A549 (cell line): Measurements from ENCODE around the gene ERMN. TPM values are rescaled to one million over a fixed set of nuclear protein-coding genes. Genes with fewer than 3 reads are reported as not detected.

ENCODE experiments used
- ATAC-seq, 2 experiments: fragments of 200-7000 bp in 1 of 2; fragments of >200 bp in 1 of 2; cut with Nextera tagmentation in 1 of 2; cut with Tn5 transposase in 1 of 2; 3 replicates each; pipeline versions ENCODE4 v1.8.0 to v1.9.1; 2018 to 2020; ENCODE audit warnings: mild to moderate bottlenecking in 1 of 2, moderate library complexity in 1 of 2
- CTCF ChIA-PET: fragments of 300-600 bp; sonication (Branson Sonifier 250); formaldehyde crosslinking; extraction: SDS; loops from one replicate; lab custom pipeline; 2021; ENCODE audit warnings: antibody characterized with exemption, inconsistent platforms; lab: Yijun Ruan, JAX
- POLR2A ChIA-PET: fragments of 350-600 bp; formaldehyde crosslinking; extraction: SDS; loops from one replicate; lab custom pipeline; 2021; ENCODE audit warnings: antibody characterized with exemption, inconsistent platforms; lab: Yijun Ruan, JAX
- DNase-seq, 2 experiments: peaks; one replicate each; pipeline versions ENCODE4 v3.0.0 to v3.0.0-alpha.2; 2011 to 2016; ENCODE audit warnings: low read depth in 1 of 2, low spot score in 1 of 2
- FAIRE-seq: peaks from 2 replicates; lab custom pipeline; 2011; peaks lifted over from hg19 to GRCh38; lab: Jason Lieb, UNC
- H3K27ac ChIP-seq, 2 experiments: fragments of >200 bp; sonication (Bioruptor Twin); formaldehyde crosslinking; 3 replicates each; pipeline ENCODE4 v1.5.1; 2016 to 2017
- H3K4me1 ChIP-seq: fragments of >200 bp; sonication (Bioruptor Twin); formaldehyde crosslinking; 3 replicates; pipeline ENCODE4 v1.6.1; 2016
- H3K4me2 ChIP-seq: fragments of >200 bp; sonication (Bioruptor Twin); formaldehyde crosslinking; 3 replicates; pipeline ENCODE4 v1.6.1; 2016
- H3K4me3 ChIP-seq: fragments of >200 bp; sonication (Bioruptor Twin); formaldehyde crosslinking; 3 replicates; pipeline ENCODE4 v1.5.1; 2016
- H3K9me3 ChIP-seq: fragments of >200 bp; sonication (Bioruptor Twin); formaldehyde crosslinking; 3 replicates; pipeline ENCODE4 v1.6.1; 2016
- BHLHE40 ChIP-seq: IDR thresholded peaks from 2 replicates; pipeline ENCODE4 v1.6.1; 2012; ENCODE audit warnings: low read depth, low read length, inconsistent platforms
- CBX8 ChIP-seq: fragments of 200-600 bp; sonication (generic); IDR thresholded peaks from 2 replicates; pipeline ENCODE4 v1.6.1; 2016
- EHF ChIP-seq: fragments of 250-450 bp; sonication (Bioruptor Pico); IDR thresholded peaks from 2 replicates; pipeline ENCODE4 v1.5.0; 2020; ENCODE audit warnings: mild to moderate bottlenecking
- EHMT2 ChIP-seq: fragments of 200-600 bp; sonication (generic); IDR thresholded peaks from 2 replicates; pipeline ENCODE4 v1.6.1; 2016; ENCODE audit warnings: antibody characterized with exemption, low read depth, mild to moderate bottlenecking, moderate library complexity
- EP300 ChIP-seq, 2 experiments: fragments of >200 bp; sonication (Bioruptor Twin); formaldehyde crosslinking; IDR thresholded peaks; 2 replicates in 1 of 2; 3 replicates in 1 of 2; pipeline ENCODE4 v1.6.1; 2016 to 2017
- ESRRA ChIP-seq: fragments of 150-350 bp; IDR thresholded peaks from 2 replicates; pipeline ENCODE4 v1.6.1; 2014; ENCODE audit warnings: mild to moderate bottlenecking, low read length, borderline replicate concordance
- FOSB ChIP-seq: fragments of 250-450 bp; sonication (Bioruptor Pico); IDR thresholded peaks from 2 replicates; pipeline ENCODE4 v1.5.0; 2020; ENCODE audit warnings: mild to moderate bottlenecking, moderate library complexity
- FOSL2 ChIP-seq, 2 experiments: fragments of 450-650 bp in 1 of 2; fragments of >200 bp in 1 of 2; sonication (Bioruptor Twin) in 1 of 2; formaldehyde crosslinking; IDR thresholded peaks; 2 replicates each; pipeline versions ENCODE4 v1.5.0 to v1.6.1; 2016 to 2020; ENCODE audit warnings: mild to moderate bottlenecking in 1 of 2, moderate library complexity in 1 of 2
- FOXS1 ChIP-seq: fragments of 250-450 bp; sonication (Bioruptor Pico); IDR thresholded peaks from 2 replicates; pipeline ENCODE4 v1.5.0; 2020; ENCODE audit warnings: mild to moderate bottlenecking, moderate library complexity
- HDAC2 ChIP-seq: fragments of 200-600 bp; sonication (generic); IDR thresholded peaks from 2 replicates; pipeline ENCODE4 v1.6.1; 2016
- HEYL ChIP-seq: fragments of 250-450 bp; sonication (Bioruptor Pico); IDR thresholded peaks from 2 replicates; pipeline ENCODE4 v1.8.0; 2021; ENCODE audit warnings: mild to moderate bottlenecking, moderate library complexity
- KDM1A ChIP-seq: fragments of 200-600 bp; sonication (generic); IDR thresholded peaks from 2 replicates; pipeline ENCODE4 v1.6.1; 2016; ENCODE audit warnings: low read depth, mild to moderate bottlenecking
- MYC ChIP-seq: IDR thresholded peaks from 2 replicates; pipeline ENCODE4 v1.6.1; 2012; ENCODE audit warnings: mild to moderate bottlenecking, inconsistent platforms, low read length, improper control_type of control experiment, borderline replicate concordance
- RCOR1 ChIP-seq: fragments of 150-350 bp; IDR thresholded peaks from 2 replicates; pipeline ENCODE4 v1.6.1; 2014; ENCODE audit warnings: antibody characterized with exemption, low read length, low read depth
- SMC3 ChIP-seq: fragments of >200 bp; sonication (Bioruptor Twin); formaldehyde crosslinking; IDR thresholded peaks from 3 replicates; pipeline ENCODE4 v1.6.1; 2018; ENCODE audit warnings: inconsistent platforms
- SREBF2 ChIP-seq: fragments of 450-650 bp; IDR thresholded peaks from 2 replicates; pipeline ENCODE4 v1.6.1; 2014; ENCODE audit warnings: mild to moderate bottlenecking, moderate library complexity
- TP53 ChIP-seq: fragments of 250-450 bp; sonication (Bioruptor Pico); IDR thresholded peaks from 2 replicates; pipeline ENCODE4 v1.5.0; 2021; ENCODE audit warnings: mild to moderate bottlenecking, moderate library complexity
- ZC3H11A ChIP-seq: fragments of 450-650 bp; IDR thresholded peaks from 2 replicates; pipeline ENCODE4 v1.6.1; 2014; ENCODE audit warnings: antibody characterized with exemption, mild to moderate bottlenecking
- ZFP36 ChIP-seq: fragments of 450-650 bp; IDR thresholded peaks from 2 replicates; pipeline ENCODE4 v1.6.1; 2014; ENCODE audit warnings: borderline replicate concordance; ENCODE audit not compliant: partially characterized antibody
- ZSCAN20 ChIP-seq: fragments of 250-450 bp; sonication (Bioruptor Pico); IDR thresholded peaks from 2 replicates; pipeline ENCODE4 v1.8.0; 2022; ENCODE audit warnings: mild to moderate bottlenecking, moderate library complexity
- WGBS: methylation state at CpG from one replicate; pipeline ENCODE4 v1.1.6; 2017; ENCODE audit errors: missing lambda C conversion rate; 5-methylcytosine and 5-hydroxymethylcytosine counted together
- polyA plus RNA-seq, 4 experiments: library from polyadenylated mRNA; depleted of rRNA in 3 of 4; stranded (reverse); fragments of >200 nt; fragmentation: RNase III in 1 of 4; extraction: RNeasy Plus Mini Kit Qiagen cat#74134 plus additional on column Dnase treatment in 1 of 4; gene quantifications; 2 replicates in 3 of 4; 3 replicates in 1 of 4; pipeline ENCODE4 v1.2.3, GENCODE V29; 2011 to 2017
- TF ChIP-seq, protein P1 (sequence below): fragments of 450-650 bp; IDR thresholded peaks from 2 replicates; pipeline ENCODE4 v1.6.1; 2014; ENCODE audit warnings: antibody characterized with exemption
- TF ChIP-seq, protein P2 (sequence below): IDR thresholded peaks from 2 replicates; pipeline ENCODE4 v1.6.1; 2012
- TF ChIP-seq, protein P3 (sequence below): fragments of >200 bp; sonication (Bioruptor Twin); formaldehyde crosslinking; IDR thresholded peaks from 2 replicates; pipeline ENCODE4 v1.6.1; 2016
- TF ChIP-seq, protein P4 (sequence below): fragments of 150-350 bp; IDR thresholded peaks from 2 replicates; pipeline ENCODE4 v1.6.1; 2014; ENCODE audit warnings: low read depth, mild to moderate bottlenecking, low read length
- TF ChIP-seq, protein P5 (sequence below): IDR thresholded peaks from 2 replicates; pipeline ENCODE4 v1.6.1; 2012
- TF ChIP-seq, protein P6 (sequence below): fragments of >200 bp; sonication (Bioruptor Twin); formaldehyde crosslinking; IDR thresholded peaks from 3 replicates; pipeline ENCODE4 v1.5.1; 2016

The ERMN gene
- polyA plus RNA-seq, 2 of the 4 experiments (the other 2 are of a cell fraction), result not detected

DNA sequence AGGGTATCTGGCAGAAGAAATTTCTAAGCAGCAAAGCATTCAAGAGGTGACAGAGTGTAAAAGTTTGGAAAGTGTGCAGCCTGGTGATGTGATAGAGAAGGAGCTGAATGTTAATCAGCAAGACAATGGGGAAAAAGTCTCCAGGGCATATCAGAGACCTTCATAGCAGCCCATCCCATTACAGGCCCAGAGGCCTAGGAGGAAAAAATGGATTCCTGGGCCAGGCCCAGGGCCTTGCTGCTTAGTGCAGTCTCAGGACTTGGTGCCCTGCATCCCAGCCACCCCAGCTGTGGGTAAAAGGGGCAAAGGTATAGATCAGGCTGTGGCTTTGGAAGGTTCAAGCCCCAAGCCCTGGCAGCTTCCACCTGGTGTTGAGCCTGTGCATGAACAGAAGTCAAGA is 35.9 kb upstream of the ERMN start:
- no peak for DNase-seq
- POLR2A ChIA-PET, result no interaction called here
- H3K4me1 ChIP-seq, result no peaks in the 10 kb centered on the region
- FAIRE-seq, result no peak
- H3K27ac ChIP-seq, result no peak overlapping the region
- H3K4me2 ChIP-seq, result no peak overlapping the region
- CTCF ChIA-PET, result no interaction called here
- H3K9me3 ChIP-seq, result 0 out of 3 replicates have a peak, but pooled peaks cover 3% of the 10 kb centered on the region
- ATAC-seq, result no peak
- no peak overlapping the region for H3K4me3 ChIP-seq
- TF ChIP-seq SREBF2 (no peak), EHF (CRISPR knock-in tag) (no peak), ZFP36 (peak; percentile 8), EP300 (IDR thresholded peaks at IDR 0.05) (no peak), CBX8 (no peak), RCOR1 (no peak)
- TF ChIP-seq, protein P1, sequence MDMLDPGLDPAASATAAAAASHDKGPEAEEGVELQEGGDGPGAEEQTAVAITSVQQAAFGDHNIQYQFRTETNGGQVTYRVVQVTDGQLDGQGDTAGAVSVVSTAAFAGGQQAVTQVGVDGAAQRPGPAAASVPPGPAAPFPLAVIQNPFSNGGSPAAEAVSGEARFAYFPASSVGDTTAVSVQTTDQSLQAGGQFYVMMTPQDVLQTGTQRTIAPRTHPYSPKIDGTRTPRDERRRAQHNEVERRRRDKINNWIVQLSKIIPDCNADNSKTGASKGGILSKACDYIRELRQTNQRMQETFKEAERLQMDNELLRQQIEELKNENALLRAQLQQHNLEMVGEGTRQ, result no peak
- TF ChIP-seq, protein P2, sequence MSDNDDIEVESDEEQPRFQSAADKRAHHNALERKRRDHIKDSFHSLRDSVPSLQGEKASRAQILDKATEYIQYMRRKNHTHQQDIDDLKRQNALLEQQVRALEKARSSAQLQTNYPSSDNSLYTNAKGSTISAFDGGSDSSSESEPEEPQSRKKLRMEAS, result no peak
- TF ChIP-seq, all 56 proteins: peak for 1

DNA sequence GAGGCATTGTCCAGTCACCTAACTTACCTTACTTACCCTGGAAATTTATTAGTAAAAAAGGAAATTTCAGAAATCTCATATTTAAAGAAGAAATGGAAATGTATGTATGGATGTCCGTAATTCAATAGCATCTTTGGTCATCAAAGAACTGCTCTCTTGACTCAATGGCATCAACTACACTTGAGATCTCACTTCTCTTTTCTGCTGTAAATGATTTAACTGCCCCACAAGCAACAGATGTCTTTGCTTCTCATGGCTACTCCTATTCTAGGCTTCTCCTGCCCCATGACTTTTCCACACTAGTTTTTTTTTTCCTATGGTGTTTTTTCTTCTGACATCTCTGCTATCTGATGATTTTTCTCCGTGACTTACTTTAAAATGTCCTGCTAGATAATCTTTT is 34.0 kb upstream of the ERMN start:
- FAIRE-seq (no peak), DNase-seq (no peak), ATAC-seq (no peak)
- no peak overlapping the region for H3K4me2 ChIP-seq
- no peak overlapping the region for H3K27ac ChIP-seq
- H3K4me3 ChIP-seq, result no peak overlapping the region
- TF ChIP-seq ZFP36 (no peak), SREBF2 (no peak), KDM1A (no peak), FOSB (no peak), ZC3H11A (no peak), BHLHE40 (no peak), ESRRA (no peak), RCOR1 (no peak)
- TF ChIP-seq, protein P3, sequence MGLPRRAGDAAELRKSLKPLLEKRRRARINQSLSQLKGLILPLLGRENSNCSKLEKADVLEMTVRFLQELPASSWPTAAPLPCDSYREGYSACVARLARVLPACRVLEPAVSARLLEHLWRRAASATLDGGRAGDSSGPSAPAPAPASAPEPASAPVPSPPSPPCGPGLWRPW, result no peak
- 0 out of 3 replicates have a peak, but pooled peaks cover 3% of the 10 kb centered on the region for H3K9me3 ChIP-seq
- CTCF ChIA-PET, result interaction anchor here (1.1 kb wide), 1 partner anchor 23 kb away, joined by 3 read pairs; no protein-coding TSS in a partner anchor
- H3K4me1 ChIP-seq, result 0 out of 3 replicates have a peak, but pooled peaks cover 5% of the 10 kb centered on the region
- POLR2A ChIA-PET, result no interaction called here
- WGBS, result 56% methylated on average over 2 of the region's 2 CpGs

DNA sequence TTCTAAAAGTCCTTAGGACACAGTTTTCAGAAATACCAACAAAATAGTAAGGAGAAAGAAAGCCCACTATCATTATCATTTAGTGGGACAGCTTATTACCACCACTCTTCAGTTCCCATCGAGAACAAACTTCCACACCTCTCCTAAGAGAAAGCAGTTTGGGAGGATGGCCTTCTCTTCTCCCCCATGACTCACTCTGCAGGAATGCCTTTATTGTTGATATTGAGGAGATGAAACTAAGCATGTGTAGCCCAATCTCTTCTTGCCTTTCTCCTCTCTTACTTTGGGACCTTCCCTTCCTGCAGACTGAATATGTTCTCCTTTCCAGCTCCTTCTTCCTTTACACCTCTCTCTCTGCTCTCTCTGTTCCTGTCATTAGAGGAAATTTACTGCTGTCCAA is 30.0 kb upstream of the ERMN start:
- ChIA-PET POLR2A (no interaction called here), CTCF (interaction anchor here (1.4 kb wide), 1 partner anchor 28 kb away, joined by 4 read pairs; no protein-coding TSS in a partner anchor)
- TF ChIP-seq HDAC2 (no peak), EHF (CRISPR knock-in tag) (no peak), FOSL2 (IDR thresholded peaks at IDR 0.05) (no peak), FOSL2 (CRISPR knock-in tag; IDR thresholded peaks at IDR 0.05) (no peak), SMC3 (no peak), HEYL (no peak), MYC (no peak), EHMT2 (no peak), RCOR1 (no peak), ZSCAN20 (CRISPR knock-in tag) (no peak), KDM1A (no peak), FOXS1 (CRISPR knock-in tag) (no peak), CBX8 (no peak), ZFP36 (no peak), TP53 (CRISPR knock-in tag) (no peak)
- TF ChIP-seq, protein P4, sequence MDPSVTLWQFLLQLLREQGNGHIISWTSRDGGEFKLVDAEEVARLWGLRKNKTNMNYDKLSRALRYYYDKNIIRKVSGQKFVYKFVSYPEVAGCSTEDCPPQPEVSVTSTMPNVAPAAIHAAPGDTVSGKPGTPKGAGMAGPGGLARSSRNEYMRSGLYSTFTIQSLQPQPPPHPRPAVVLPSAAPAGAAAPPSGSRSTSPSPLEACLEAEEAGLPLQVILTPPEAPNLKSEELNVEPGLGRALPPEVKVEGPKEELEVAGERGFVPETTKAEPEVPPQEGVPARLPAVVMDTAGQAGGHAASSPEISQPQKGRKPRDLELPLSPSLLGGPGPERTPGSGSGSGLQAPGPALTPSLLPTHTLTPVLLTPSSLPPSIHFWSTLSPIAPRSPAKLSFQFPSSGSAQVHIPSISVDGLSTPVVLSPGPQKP, result no peak
- TF ChIP-seq, protein P5, sequence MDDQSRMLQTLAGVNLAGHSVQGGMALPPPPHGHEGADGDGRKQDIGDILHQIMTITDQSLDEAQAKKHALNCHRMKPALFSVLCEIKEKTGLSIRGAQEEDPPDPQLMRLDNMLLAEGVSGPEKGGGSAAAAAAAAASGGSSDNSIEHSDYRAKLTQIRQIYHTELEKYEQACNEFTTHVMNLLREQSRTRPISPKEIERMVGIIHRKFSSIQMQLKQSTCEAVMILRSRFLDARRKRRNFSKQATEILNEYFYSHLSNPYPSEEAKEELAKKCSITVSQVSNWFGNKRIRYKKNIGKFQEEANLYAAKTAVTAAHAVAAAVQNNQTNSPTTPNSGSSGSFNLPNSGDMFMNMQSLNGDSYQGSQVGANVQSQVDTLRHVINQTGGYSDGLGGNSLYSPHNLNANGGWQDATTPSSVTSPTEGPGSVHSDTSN, result no peak
- TF ChIP-seq, protein P6, sequence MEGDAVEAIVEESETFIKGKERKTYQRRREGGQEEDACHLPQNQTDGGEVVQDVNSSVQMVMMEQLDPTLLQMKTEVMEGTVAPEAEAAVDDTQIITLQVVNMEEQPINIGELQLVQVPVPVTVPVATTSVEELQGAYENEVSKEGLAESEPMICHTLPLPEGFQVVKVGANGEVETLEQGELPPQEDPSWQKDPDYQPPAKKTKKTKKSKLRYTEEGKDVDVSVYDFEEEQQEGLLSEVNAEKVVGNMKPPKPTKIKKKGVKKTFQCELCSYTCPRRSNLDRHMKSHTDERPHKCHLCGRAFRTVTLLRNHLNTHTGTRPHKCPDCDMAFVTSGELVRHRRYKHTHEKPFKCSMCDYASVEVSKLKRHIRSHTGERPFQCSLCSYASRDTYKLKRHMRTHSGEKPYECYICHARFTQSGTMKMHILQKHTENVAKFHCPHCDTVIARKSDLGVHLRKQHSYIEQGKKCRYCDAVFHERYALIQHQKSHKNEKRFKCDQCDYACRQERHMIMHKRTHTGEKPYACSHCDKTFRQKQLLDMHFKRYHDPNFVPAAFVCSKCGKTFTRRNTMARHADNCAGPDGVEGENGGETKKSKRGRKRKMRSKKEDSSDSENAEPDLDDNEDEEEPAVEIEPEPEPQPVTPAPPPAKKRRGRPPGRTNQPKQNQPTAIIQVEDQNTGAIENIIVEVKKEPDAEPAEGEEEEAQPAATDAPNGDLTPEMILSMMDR, result no peak
- WGBS, result 16% methylated on average over 1 of the region's 1 CpG
- no peak overlapping the region for H3K27ac ChIP-seq
- H3K9me3 ChIP-seq, result no peaks in the 10 kb centered on the region
- DNase-seq, result no peak
- no peak overlapping the region for H3K4me2 ChIP-seq
- 0 out of 3 replicates have a peak, but pooled peaks cover 5% of the 10 kb centered on the region for H3K4me1 ChIP-seq
- no peak overlapping the region for H3K4me3 ChIP-seq
- no peak; a peak in 1 of 6 replicates for ATAC-seq
- FAIRE-seq, result no peak
